Neutrophil (primary cell): ENCODE results near the gene ANKRD28.

ENCODE experiments used
- H3K27ac ChIP-seq: fragments of 200-600 bp; sonication (generic); 2 replicates; pipeline ENCODE4 v1.5.1; 2016; ENCODE audit warnings: mild to moderate bottlenecking, moderate library complexity
- H3K27me3 ChIP-seq: fragments of 200-600 bp; sonication (generic); 2 replicates; pipeline ENCODE4 v1.6.0; 2016; ENCODE audit warnings: mild to moderate bottlenecking
- H3K36me3 ChIP-seq: fragments of 200-600 bp; sonication (generic); 2 replicates; pipeline ENCODE4 v1.5.1; 2017
- H3K4me1 ChIP-seq, 2 experiments: fragments of 200-600 bp in 1 of 2; sonication (generic) in 1 of 2; 1 replicate in 1 of 2; 2 replicates in 1 of 2; pipeline versions ENCODE4 v1.5.1 to v1.6.1; 2013 to 2016; ENCODE audit warnings: low read depth in 1 of 2, low read length in 1 of 2, mild to moderate bottlenecking in 1 of 2, moderate library complexity in 1 of 2; ENCODE audit not compliant: control insufficient read depth in 1 of 2, insufficient read depth in 1 of 2
- H3K4me3 ChIP-seq, 2 experiments: fragments of 200-600 bp in 1 of 2; sonication (generic) in 1 of 2; 1 replicate in 1 of 2; 2 replicates in 1 of 2; pipeline ENCODE4 v1.5.1; 2013 to 2016; ENCODE audit warnings: low read depth in 1 of 2, low read length in 1 of 2, mild to moderate bottlenecking in 1 of 2, moderate library complexity in 1 of 2
- H3K9me3 ChIP-seq: fragments of 200-600 bp; sonication (generic); 2 replicates; pipeline ENCODE4 v1.5.1; 2016
- CTCF ChIP-seq: fragments of 200-600 bp; sonication (generic); IDR thresholded peaks from 2 replicates; pipeline ENCODE4 v1.5.1; 2016; ENCODE audit warnings: antibody characterized with exemption

The ANKRD28 gene

GRCh38 chr3:15787941-15788340 lies 9.8 kb downstream of the ANKRD28 start:
- Histone ChIP-seq H3K4me3 (no peak overlapping the region), H3K36me3 (no peaks in the 10 kb centered on the region), H3K27me3 (no peaks in the 10 kb centered on the region), H3K9me3 (no peaks in the 10 kb centered on the region), H3K4me1 (no peaks in the 10 kb centered on the region), H3K27ac (no peak overlapping the region)
- no peak for TF ChIP-seq CTCF

- TF ChIP-seq CTCF: no peak
- Histone ChIP-seq H3K4me1 (no peaks in the 10 kb centered on the region), H3K27ac (no peak overlapping the region), H3K36me3 (no peaks in the 10 kb centered on the region), H3K27me3 (no peaks in the 10 kb centered on the region), H3K4me3 (no peak overlapping the region), H3K9me3 (no peaks in the 10 kb centered on the region)
Measured at GRCh38 chr3:15787526-15787925, 10.3 kb downstream of the ANKRD28 start.

GRCh38 chr3:15783361-15783969 lies 14.3 kb downstream of the ANKRD28 start:
- Histone ChIP-seq H3K4me3 (no peak overlapping the region), H3K27me3 (no peaks in the 10 kb centered on the region), H3K36me3 (peaks cover 4% of the 10 kb centered on the region), H3K9me3 (no peaks in the 10 kb centered on the region), H3K27ac (no peak overlapping the region), H3K4me1 (no peaks in the 10 kb centered on the region)
- TF ChIP-seq CTCF: no peak

GRCh38 chr3:15782429-15782828 lies 15.3 kb downstream of the ANKRD28 start:
- H3K27me3 ChIP-seq: no peaks in the 10 kb centered on the region
- no peak for TF ChIP-seq CTCF
- no peak overlapping the region for H3K4me3 ChIP-seq
- no peak overlapping the region for H3K27ac ChIP-seq
- H3K4me1 ChIP-seq: no peaks in the 10 kb centered on the region
- H3K9me3 ChIP-seq: no peaks in the 10 kb centered on the region
- peaks cover 6% of the 10 kb centered on the region for H3K36me3 ChIP-seq

- TF ChIP-seq CTCF: no peak
- Histone ChIP-seq H3K27me3 (no peaks in the 10 kb centered on the region), H3K4me3 (no peak overlapping the region), H3K36me3 (peaks cover 6% of the 10 kb centered on the region), H3K27ac (no peak overlapping the region), H3K4me1 (no peaks in the 10 kb centered on the region), H3K9me3 (no peaks in the 10 kb centered on the region)
Measured at GRCh38 chr3:15781637-15782402, 16.0 kb downstream of the ANKRD28 start.
